Measurements from ENCODE around the gene TSPAN5.

TSPAN5 gene

GRCh38 chr4:98506462-98507132, 151.8 kb downstream of the TSPAN5 start:
- TF ChIP-seq SPI1 (IDR thresholded peaks at IDR 0.05; ENCODE audit: borderline replicate concordance, low read depth) (no peak), CTCF (IDR thresholded peaks at IDR 0.05; ENCODE audit: insufficient read depth, low read length) (no peak), POLR2AphosphoS5 (IDR thresholded peaks at IDR 0.05; ENCODE audit: low read depth) (no peak), GABPA (IDR thresholded peaks at IDR 0.05; ENCODE audit: low read depth) (no peak), REST (IDR thresholded peaks at IDR 0.05; ENCODE audit: insufficient replicate concordance, low read depth) (no peak)
- H3K4me3 ChIP-seq (replicated peaks; ENCODE audit: insufficient read depth, low read length) = no peak overlapping the region
- no peak for DNase-seq (ENCODE audit: low read depth in 1 of 2, low spot score in 1 of 2)
- no peaks in the 10 kb centered on the region for H3K27me3 ChIP-seq (ENCODE audit: insufficient read depth, poor library complexity, severe bottlenecking)
- no peak overlapping the region for H3K27ac ChIP-seq (replicated peaks)

GRCh38 chr4:98505992-98506391, 152.4 kb downstream of the TSPAN5 start:
- TF ChIP-seq REST (IDR thresholded peaks at IDR 0.05; ENCODE audit: insufficient replicate concordance, low read depth) = no peak
- TF ChIP-seq SPI1 (IDR thresholded peaks at IDR 0.05; ENCODE audit: borderline replicate concordance, low read depth) = no peak
- TF ChIP-seq POLR2AphosphoS5 (IDR thresholded peaks at IDR 0.05; ENCODE audit: low read depth) = no peak
- no peak for TF ChIP-seq GABPA (IDR thresholded peaks at IDR 0.05; ENCODE audit: low read depth)
- no peak for TF ChIP-seq CTCF (IDR thresholded peaks at IDR 0.05; ENCODE audit: insufficient read depth, low read length)
- no peak for DNase-seq (ENCODE audit: low read depth in 1 of 2, low spot score in 1 of 2)
- Histone ChIP-seq H3K4me3 (replicated peaks; ENCODE audit: insufficient read depth, low read length) (no peak overlapping the region), H3K27me3 (ENCODE audit: insufficient read depth, poor library complexity, severe bottlenecking) (no peaks in the 10 kb centered on the region), H3K27ac (replicated peaks) (no peak overlapping the region)

- no peak overlapping the region for H3K4me3 ChIP-seq (replicated peaks; ENCODE audit: insufficient read depth, low read length)
- no peak overlapping the region for H3K27ac ChIP-seq (replicated peaks)
- no peaks in the 10 kb centered on the region for H3K27me3 ChIP-seq (ENCODE audit: insufficient read depth, poor library complexity, severe bottlenecking)
- DNase-seq (ENCODE audit: low read depth in 1 of 2, low spot score in 1 of 2) = no peak
- TF ChIP-seq GABPA (IDR thresholded peaks at IDR 0.05; ENCODE audit: low read depth) (no peak), CTCF (IDR thresholded peaks at IDR 0.05; ENCODE audit: insufficient read depth, low read length) (no peak), POLR2AphosphoS5 (IDR thresholded peaks at IDR 0.05; ENCODE audit: low read depth) (no peak), REST (IDR thresholded peaks at IDR 0.05; ENCODE audit: insufficient replicate concordance, low read depth) (no peak), SPI1 (IDR thresholded peaks at IDR 0.05; ENCODE audit: borderline replicate concordance, low read depth) (no peak)
Measured at GRCh38 chr4:98504091-98504490, 154.3 kb downstream of the TSPAN5 start.

All from HL-60 (cell line).